Measurements from ENCODE around the gene PLXNA1.

DNA sequence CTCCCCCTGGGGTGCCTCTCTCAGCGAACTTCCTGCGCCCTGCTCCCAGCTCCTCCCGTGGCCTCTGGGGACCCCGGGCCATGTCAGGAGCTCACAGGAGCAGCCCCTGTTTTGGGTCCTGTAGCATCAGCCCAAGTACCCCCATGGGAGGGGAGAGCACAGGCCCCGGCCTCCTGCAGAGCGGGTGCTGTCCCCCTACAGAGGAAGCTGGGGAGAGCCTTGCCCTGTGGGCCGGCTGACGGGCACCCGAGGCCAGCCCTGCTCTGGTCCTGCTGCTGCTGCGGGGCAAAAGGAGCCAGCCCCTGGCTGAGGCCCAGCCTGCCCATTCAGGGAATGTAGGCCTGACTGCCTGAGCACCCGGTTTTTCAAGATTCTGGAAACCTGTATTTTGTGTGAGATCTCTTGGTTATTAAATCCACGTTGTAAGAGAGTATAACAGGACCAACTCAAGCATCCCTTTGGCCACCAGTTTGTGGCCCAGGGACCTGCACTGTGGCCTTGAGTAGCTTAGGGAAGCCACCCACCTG is 12.4 kb downstream of the PLXNA1 start:
- TF ChIP-seq, protein P1, sequence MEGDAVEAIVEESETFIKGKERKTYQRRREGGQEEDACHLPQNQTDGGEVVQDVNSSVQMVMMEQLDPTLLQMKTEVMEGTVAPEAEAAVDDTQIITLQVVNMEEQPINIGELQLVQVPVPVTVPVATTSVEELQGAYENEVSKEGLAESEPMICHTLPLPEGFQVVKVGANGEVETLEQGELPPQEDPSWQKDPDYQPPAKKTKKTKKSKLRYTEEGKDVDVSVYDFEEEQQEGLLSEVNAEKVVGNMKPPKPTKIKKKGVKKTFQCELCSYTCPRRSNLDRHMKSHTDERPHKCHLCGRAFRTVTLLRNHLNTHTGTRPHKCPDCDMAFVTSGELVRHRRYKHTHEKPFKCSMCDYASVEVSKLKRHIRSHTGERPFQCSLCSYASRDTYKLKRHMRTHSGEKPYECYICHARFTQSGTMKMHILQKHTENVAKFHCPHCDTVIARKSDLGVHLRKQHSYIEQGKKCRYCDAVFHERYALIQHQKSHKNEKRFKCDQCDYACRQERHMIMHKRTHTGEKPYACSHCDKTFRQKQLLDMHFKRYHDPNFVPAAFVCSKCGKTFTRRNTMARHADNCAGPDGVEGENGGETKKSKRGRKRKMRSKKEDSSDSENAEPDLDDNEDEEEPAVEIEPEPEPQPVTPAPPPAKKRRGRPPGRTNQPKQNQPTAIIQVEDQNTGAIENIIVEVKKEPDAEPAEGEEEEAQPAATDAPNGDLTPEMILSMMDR (IDR thresholded peaks at IDR 0.05): no peak
- no peak for TF ChIP-seq POLR2A (IDR thresholded peaks at IDR 0.05)

All from ovary (tissue), 3 donors.